Lower leg skin (tissue), 4 donors: Measurements from ENCODE around the gene PPP2R5C. TPM values are rescaled to one million over a fixed set of nuclear protein-coding genes. Genes with fewer than 3 reads are reported as not detected.

Source experiments
- DNase-seq, 2 donors: peaks; one replicate each; pipeline ENCODE4 v3.0.0-alpha.2; 2019; ENCODE audit warnings: low spot score in 2 of 2
- H3K4me3 ChIP-seq: fragments of 200-600 bp; sonication (generic); 2 replicates; pipeline ENCODE4 v1.5.1; 2017; ENCODE audit warnings: mild to moderate bottlenecking, low read depth; ENCODE audit not compliant: poor library complexity, severe bottlenecking
- CTCF ChIP-seq, 3 donors: fragments of 450-650 bp; IDR thresholded peaks; one replicate each; pipeline ENCODE4 v1.5.1; 2016; ENCODE audit warnings: antibody characterized with exemption in 3 of 3, mild to moderate bottlenecking in 3 of 3, moderate library complexity in 2 of 3
- POLR2A ChIP-seq, 2 donors: fragments of 450-650 bp; IDR thresholded peaks; one replicate each; pipeline ENCODE4 v1.6.1; 2016 to 2017; ENCODE audit warnings: antibody characterized with exemption in 2 of 2, mild to moderate bottlenecking in 1 of 2, moderate library complexity in 1 of 2
- WGBS, 2 donors: methylation state at CpG; one replicate each; pipeline ENCODE4 v1.1.5; 2018; 5-methylcytosine and 5-hydroxymethylcytosine counted together
- intact Hi-C: fragments of 100-400 bp; cut with DNase I; formaldehyde crosslinking; loops from one replicate; pipeline ENCODE4 v1.15.0; 2023; ENCODE audit warnings: low total_unique reads
- total RNA-seq, 4 donors: library from RNA; depleted of rRNA; stranded (reverse); fragments of >200 nt; gene quantifications; one replicate each; pipeline ENCODE4 v1.1.0, GENCODE V29; 2016

The PPP2R5C gene
- total RNA-seq, 4 donors from 2014 or later: 74.6 to 89.9 (median 80.3) TPM

- intact Hi-C loops: no loop called here
- H3K4me3 ChIP-seq: peak overlapping the region; percentile 74
- no peak for DNase-seq
- 32 to 35% methylated on average over 4 of the region's 4 CpGs for WGBS, 2 donors
- TF ChIP-seq CTCF (IDR thresholded peaks at IDR 0.05) (no peak), POLR2A (IDR thresholded peaks at IDR 0.05) (no peak)
Observed at GRCh38 chr14:101762530-101763101, 1.1 kb downstream of the PPP2R5C start.

GRCh38 chr14:101763941-101764709 is 2.6 kb downstream of the PPP2R5C start:
- intact Hi-C loops: no loop called here
- H3K4me3 ChIP-seq: no peak overlapping the region
- WGBS, 2 donors: 86 to 89% methylated on average over 10 of the region's 10 CpGs
- no peak for TF ChIP-seq CTCF (IDR thresholded peaks at IDR 0.05)
- no peak for TF ChIP-seq POLR2A (IDR thresholded peaks at IDR 0.05)
- DNase-seq: no peak

- no peak for DNase-seq
- intact Hi-C loops: no loop called here
- TF ChIP-seq POLR2A (IDR thresholded peaks at IDR 0.05) (no peak), CTCF (IDR thresholded peaks at IDR 0.05) (no peak)
- WGBS, 2 donors: 79 to 85% methylated on average over 7 of the region's 7 CpGs
- H3K4me3 ChIP-seq: no peak overlapping the region
Observed at GRCh38 chr14:101767618-101768362, 6.3 kb downstream of the PPP2R5C start.

GRCh38 chr14:101770183-101770582 is 8.7 kb downstream of the PPP2R5C start:
- H3K4me3 ChIP-seq: no peak overlapping the region
- DNase-seq: no peak
- TF ChIP-seq CTCF (IDR thresholded peaks at IDR 0.05) (no peak), POLR2A (IDR thresholded peaks at IDR 0.05) (no peak)
- WGBS, 2 donors: 73 to 77% methylated on average over 3 of the region's 3 CpGs
- intact Hi-C loops: no loop called here

GRCh38 chr14:101772770-101773169 is 11.3 kb downstream of the PPP2R5C start:
- TF ChIP-seq CTCF (IDR thresholded peaks at IDR 0.05) (no peak), POLR2A (IDR thresholded peaks at IDR 0.05) (no peak)
- DNase-seq: no peak
- 81% methylated on average over 8 of the region's 8 CpGs for WGBS, 2 donors
- intact Hi-C loops: no loop called here
- H3K4me3 ChIP-seq: no peak overlapping the region
